Stimulated activated CD4-positive, alpha-beta T cell treated with anti-CD3 and anti-CD28 coated beads, TNF-alpha, amount 100 ng/mL, for 24 hours (primary cell): ENCODE measurements around the gene LTBP1.
"Not testable (repeated sequence)": the region's sequence is repeated elsewhere in the genome, so short reads cannot be mapped to it uniquely, and the experiment has no call there.

Experiments
- DNase-seq, 3 experiments: peaks; one replicate each; pipeline ENCODE4 v3.0.0-alpha.2; 2020; ENCODE audit warnings: low read depth in 3 of 3

Gene LTBP1

GRCh38 chr2:33380719-33381118 lies 434.0 kb downstream of the LTBP1 start:
- DNase-seq: no peak

DNA sequence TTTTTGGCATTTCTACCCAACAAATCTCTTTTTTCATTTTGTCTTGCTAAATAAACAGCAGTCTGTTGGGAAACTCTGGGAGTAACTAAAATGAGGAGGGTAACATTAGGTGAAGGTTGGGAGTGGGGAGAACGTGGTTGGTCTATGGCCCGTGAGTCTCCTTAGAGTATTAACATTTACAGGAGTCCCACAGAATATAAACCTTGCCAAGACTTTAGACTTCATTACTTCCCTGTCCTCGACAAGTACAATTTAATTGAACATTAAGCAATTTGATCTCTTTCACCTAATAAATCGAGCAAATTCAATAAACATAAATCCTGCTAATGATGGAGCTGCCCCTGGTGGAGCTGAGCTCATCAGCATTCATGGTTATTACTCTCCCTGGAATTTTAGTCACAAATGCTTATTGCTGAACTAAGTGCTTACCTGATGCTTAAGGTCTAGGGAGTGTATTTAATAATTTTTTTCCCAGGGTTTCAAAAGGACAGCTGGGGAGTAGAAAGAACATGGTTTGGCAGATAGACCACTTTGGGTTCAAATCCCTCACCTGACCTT lies 434.6 kb downstream of the LTBP1 start:
- DNase-seq: no peak

DNA sequence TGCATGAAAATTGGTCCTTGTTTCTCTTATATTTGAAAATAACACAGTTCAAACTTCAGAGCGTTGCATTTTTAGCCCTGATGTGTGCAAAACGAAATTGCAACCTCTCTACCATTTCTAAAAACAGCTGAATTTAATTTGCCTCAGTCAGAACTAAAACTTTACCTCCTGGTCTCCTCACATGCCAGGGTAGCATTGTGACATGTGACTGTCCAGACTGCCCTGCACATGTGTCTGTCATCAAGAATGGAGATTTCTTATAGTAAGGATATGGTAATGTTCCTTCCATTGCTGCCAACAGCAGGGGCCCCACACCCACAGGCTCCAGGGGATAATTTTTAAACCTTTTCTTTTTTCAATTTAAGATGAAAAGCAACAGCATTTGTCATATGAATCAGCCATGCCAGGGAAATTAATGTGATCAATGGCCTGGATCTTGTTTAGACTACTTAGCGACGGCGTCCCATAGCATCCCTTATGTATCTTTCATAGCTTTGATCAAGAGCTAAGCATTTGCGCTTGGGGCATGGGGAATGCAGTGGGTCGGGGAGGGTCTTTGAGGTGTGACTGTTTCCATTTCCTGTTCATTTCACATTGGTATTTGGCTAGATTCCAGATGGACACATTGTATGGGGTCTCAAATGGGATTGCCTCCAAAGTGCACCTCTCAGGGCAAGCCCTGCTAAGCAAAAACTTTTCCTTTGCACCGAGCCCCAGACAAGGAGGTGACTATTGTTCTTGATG lies 437.3 kb downstream of the LTBP1 start:
- DNase-seq: no peak

GRCh38 chr2:33384599-33384961 lies 437.8 kb downstream of the LTBP1 start:
- DNase-seq: no peak

DNA sequence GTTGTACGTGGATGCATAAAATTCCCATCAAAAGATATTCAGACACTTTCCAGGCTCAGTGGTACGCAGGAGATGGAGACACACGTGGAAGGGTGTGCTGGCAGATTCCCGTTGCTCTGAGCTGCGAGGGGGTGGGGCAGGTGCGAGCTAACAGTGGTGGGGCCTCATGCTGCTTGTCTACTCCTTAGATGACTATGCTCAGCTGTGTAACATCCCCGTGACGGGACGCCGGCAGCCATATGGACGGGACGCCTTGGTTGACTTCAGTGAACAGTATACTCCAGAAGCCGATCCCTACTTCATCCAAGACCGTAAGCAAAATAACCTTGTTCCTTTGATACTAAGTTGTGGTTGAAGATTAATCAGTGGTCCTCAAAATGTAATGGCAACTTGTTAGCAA lies 442.2 kb downstream of the LTBP1 start:
- DNase-seq: no peak

DNA sequence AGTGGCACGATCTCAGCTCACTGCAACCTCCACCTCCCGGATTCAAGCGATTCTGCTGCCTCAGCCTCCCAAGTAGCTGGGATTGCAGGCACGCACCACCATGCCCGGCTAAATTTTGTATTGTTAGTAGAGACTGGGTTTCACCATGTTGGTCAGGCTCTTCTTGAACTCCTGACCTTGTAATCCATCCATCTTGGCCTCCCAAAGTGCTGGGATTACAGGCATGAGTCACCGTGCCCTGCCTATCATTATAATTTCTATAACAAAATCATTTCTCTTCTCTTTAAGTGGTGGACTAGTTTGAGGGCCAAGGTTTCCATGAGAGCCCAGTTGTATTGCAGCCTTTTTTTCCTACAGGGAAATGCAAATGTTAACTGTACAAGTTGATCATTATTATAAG lies 442.9 kb downstream of the LTBP1 start:
- DNase-seq: not testable (repeated sequence)

- DNase-seq: no peak
Measured at GRCh38 chr2:33391529-33392255, 444.9 kb downstream of the LTBP1 start.

GRCh38 chr2:33392366-33392765 lies 445.6 kb downstream of the LTBP1 start:
- no peak for DNase-seq

DNA sequence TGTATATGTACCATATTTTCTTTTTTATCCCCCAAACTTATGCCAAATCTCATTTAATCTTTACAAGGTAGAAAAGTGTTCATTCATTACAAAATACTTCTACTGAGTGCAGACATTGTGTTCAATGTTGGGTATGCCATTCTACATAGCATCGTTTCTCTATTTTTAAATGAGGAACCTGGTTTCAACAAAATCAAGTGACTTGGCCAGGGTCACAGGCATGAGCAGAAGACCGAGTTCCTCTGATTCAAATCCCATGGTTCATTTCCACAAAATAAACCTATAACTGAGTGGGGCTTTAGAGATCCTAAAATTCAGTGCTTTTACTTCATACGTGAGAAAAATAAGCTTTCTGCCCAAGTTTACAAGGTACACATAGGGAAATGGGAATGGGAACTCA lies 448.3 kb downstream of the LTBP1 start:
- no peak for DNase-seq

- DNase-seq: peak; percentile 6 to 54 (median 15)
Measured at GRCh38 chr2:33395655-33396249, 449.0 kb downstream of the LTBP1 start.

GRCh38 chr2:33404321-33404720 lies 457.6 kb downstream of the LTBP1 start:
- no peak for DNase-seq

DNA sequence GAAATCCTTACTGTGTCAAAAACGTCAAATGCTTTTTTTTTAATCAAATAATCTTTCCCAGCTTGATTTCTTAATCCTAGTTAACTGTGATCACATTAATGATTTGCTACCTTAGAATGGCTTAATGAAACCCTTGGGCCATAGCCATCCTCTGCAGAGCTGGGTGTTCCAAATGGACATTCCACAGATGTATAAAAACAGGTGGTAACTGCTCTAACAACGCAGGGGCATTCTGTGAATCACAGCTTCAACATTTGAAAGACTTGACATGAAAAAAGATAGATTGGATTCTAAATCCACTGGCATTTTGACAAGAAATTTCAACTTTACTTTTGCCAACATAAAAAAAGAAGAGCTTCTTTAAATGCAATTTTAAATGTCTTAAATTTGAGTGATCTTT lies 459.9 kb downstream of the LTBP1 start:
- no peak for DNase-seq

GRCh38 chr2:33408109-33408508 lies 461.4 kb downstream of the LTBP1 start:
- DNase-seq: no peak

GRCh38 chr2:33409417-33409955 lies 462.7 kb downstream of the LTBP1 start:
- DNase-seq: no peak

- no peak for DNase-seq
Measured at GRCh38 chr2:33411765-33412164, 465.0 kb downstream of the LTBP1 start.

- no peak for DNase-seq
Measured at GRCh38 chr2:33412920-33413319, 466.2 kb downstream of the LTBP1 start.

GRCh38 chr2:33419581-33420200 lies 472.9 kb downstream of the LTBP1 start:
- no peak for DNase-seq

DNA sequence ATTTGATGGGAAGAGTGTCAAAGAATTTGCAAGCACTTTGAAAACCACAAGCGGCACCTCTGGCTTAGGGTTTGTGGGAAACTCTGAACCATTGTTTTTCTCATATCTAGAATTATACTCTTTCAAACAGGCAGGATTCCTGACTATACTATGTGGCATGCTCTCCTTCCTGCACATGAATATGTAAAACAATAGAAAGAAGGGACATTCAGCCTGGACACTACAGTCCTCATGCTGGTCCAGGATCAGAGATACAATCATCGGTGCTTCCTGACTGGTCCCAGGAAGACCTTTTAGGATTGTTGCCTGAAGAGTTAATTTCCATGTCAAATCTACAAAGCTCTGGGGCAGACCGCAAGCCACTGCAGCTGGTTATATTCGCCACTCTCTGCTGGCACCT lies 474.0 kb downstream of the LTBP1 start:
- no peak for DNase-seq

GRCh38 chr2:33421820-33422219 lies 475.1 kb downstream of the LTBP1 start:
- no peak for DNase-seq

- DNase-seq: no peak
Measured at GRCh38 chr2:33425161-33425560, 478.4 kb downstream of the LTBP1 start.

GRCh38 chr2:33425586-33426031 lies 478.9 kb downstream of the LTBP1 start:
- no peak for DNase-seq

GRCh38 chr2:33426666-33427231 lies 480.0 kb downstream of the LTBP1 start:
- no peak for DNase-seq
